GM03348 (cell line): ENCODE results near the gene ZNF548.
A peak's percentile ranks its signal among the peaks of the same experiment; 100 is the strongest.

Experiments
- DNase-seq: peaks from one replicate; pipeline ENCODE4 v3.0.0; 2012; ENCODE audit warnings: low spot score

The ZNF548 gene

GRCh38 chr19:57398868-57399267 lies 9.2 kb downstream of the ZNF548 start:
- no peak for DNase-seq

GRCh38 chr19:57403737-57404563 lies 14.3 kb downstream of the ZNF548 start:
- DNase-seq, result no peak

- peak; percentile 80 for DNase-seq
Measured at GRCh38 chr19:57406516-57407123, 17.0 kb downstream of the ZNF548 start.

GRCh38 chr19:57410877-57411671 lies 21.4 kb downstream of the ZNF548 start, which contains the start of gene ZNF17:
Gene ZNF17 (plus strand): TSS chr19:57411161. CDS start chr19:57413616, 2,455 bp downstream.
- peak; percentile 96 for DNase-seq

GRCh38 chr19:57419439-57419838 lies 29.8 kb downstream of the ZNF548 start:
- no peak for DNase-seq

- DNase-seq, result no peak
Measured at GRCh38 chr19:57421037-57421436, 31.4 kb downstream of the ZNF548 start.

- peak; percentile 16 for DNase-seq
Measured at GRCh38 chr19:57434386-57435061, 44.9 kb downstream of the ZNF548 start.

- peak; percentile 98 for DNase-seq
Measured at GRCh38 chr19:57435062-57435978, 45.7 kb downstream of the ZNF548 start, which contains the start of gene ZNF749. Gene ZNF749 (plus strand): TSS chr19:57435325. CDS start chr19:57435579, 254 bp downstream.

- no peak for DNase-seq
Measured at GRCh38 chr19:57436417-57436816, 46.8 kb downstream of the ZNF548 start.

GRCh38 chr19:57437931-57438330 lies 48.3 kb downstream of the ZNF548 start:
- DNase-seq, result no peak

- DNase-seq, result no peak
Measured at GRCh38 chr19:57438925-57439324, 49.3 kb downstream of the ZNF548 start.

- no peak for DNase-seq
Measured at GRCh38 chr19:57441979-57442752, 52.5 kb downstream of the ZNF548 start.

- DNase-seq, result no peak
Measured at GRCh38 chr19:57443121-57443696, 53.6 kb downstream of the ZNF548 start.

GRCh38 chr19:57452307-57452706 lies 62.7 kb downstream of the ZNF548 start:
- DNase-seq, result no peak
